DND-41 (cell line): ENCODE data around the gene SUSD4.

Experiments
- ATAC-seq: fragments of 200-7000 bp; cut with Tn5 transposase; 3 replicates; pipeline ENCODE4 v1.9.1; 2021; ENCODE audit warnings: low read depth; ENCODE audit not compliant: insufficient read depth
- DNase-seq: peaks from one replicate; pipeline ENCODE4 v3.0.0-alpha.2; 2020
- H2AFZ ChIP-seq: 2 replicates; pipeline ENCODE4 v1.6.0; 2012; ENCODE audit warnings: low read depth, low read length
- H3K27ac ChIP-seq: 2 replicates; pipeline ENCODE4 v1.5.1; 2012; ENCODE audit warnings: low read length, inconsistent platforms
- H3K27me3 ChIP-seq: fragments of 200-600 bp; sonication (generic); 2 replicates; pipeline ENCODE4 v1.6.0; 2012; ENCODE audit warnings: low read length, mild to moderate bottlenecking, inconsistent platforms; ENCODE audit not compliant: insufficient read depth, poor library complexity
- H3K36me3 ChIP-seq: 2 replicates; pipeline ENCODE4 v1.5.1; 2012; ENCODE audit warnings: low read length, inconsistent platforms; ENCODE audit not compliant: insufficient read depth
- H3K4me1 ChIP-seq: 2 replicates; pipeline ENCODE4 v1.5.1; 2012; ENCODE audit warnings: mild to moderate bottlenecking, low read length; ENCODE audit not compliant: insufficient read depth
- H3K4me2 ChIP-seq: 2 replicates; pipeline ENCODE4 v1.6.0; 2012; ENCODE audit warnings: mild to moderate bottlenecking, moderate library complexity, low read length, inconsistent platforms; ENCODE audit not compliant: insufficient read depth
- H3K4me3 ChIP-seq, 2 experiments: fragments of 200-600 bp in 1 of 2; shearing (Covaris generic) in 1 of 2; 2 replicates each; pipeline ENCODE4 v1.5.1; 2012 to 2016; ENCODE audit warnings: inconsistent platforms in 2 of 2, low read length in 2 of 2, mild to moderate bottlenecking in 2 of 2, low read depth in 1 of 2, moderate library complexity in 1 of 2
- H3K79me2 ChIP-seq: 2 replicates; pipeline ENCODE4 v1.6.0; 2012; ENCODE audit warnings: low read length, inconsistent platforms; ENCODE audit not compliant: insufficient read depth
- H3K9ac ChIP-seq: 2 replicates; pipeline ENCODE4 v1.6.0; 2012; ENCODE audit warnings: low read depth, mild to moderate bottlenecking, inconsistent platforms, low read length, moderate library complexity
- H3K9me3 ChIP-seq: 2 replicates; pipeline ENCODE4 v1.5.1; 2012; ENCODE audit warnings: low read length, moderate library complexity, mild to moderate bottlenecking, inconsistent platforms; ENCODE audit not compliant: insufficient read depth, severe bottlenecking
- H4K20me1 ChIP-seq: 2 replicates; pipeline ENCODE4 v1.6.0; 2012; ENCODE audit warnings: low read length; ENCODE audit not compliant: insufficient read depth
- CTCF ChIP-seq: IDR thresholded peaks from 2 replicates; pipeline ENCODE4 v1.5.1; 2012; ENCODE audit warnings: borderline replicate concordance, low read length, moderate library complexity, mild to moderate bottlenecking; ENCODE audit not compliant: poor library complexity, severe bottlenecking; ENCODE audit errors: extremely low read depth
- EZH2 ChIP-seq: IDR thresholded peaks from 3 replicates; pipeline ENCODE4 v1.6.1; 2012; ENCODE audit warnings: borderline replicate concordance, low read depth, mild to moderate bottlenecking, moderate library complexity, low read length, inconsistent platforms; ENCODE audit not compliant: severe bottlenecking

Gene SUSD4

DNA sequence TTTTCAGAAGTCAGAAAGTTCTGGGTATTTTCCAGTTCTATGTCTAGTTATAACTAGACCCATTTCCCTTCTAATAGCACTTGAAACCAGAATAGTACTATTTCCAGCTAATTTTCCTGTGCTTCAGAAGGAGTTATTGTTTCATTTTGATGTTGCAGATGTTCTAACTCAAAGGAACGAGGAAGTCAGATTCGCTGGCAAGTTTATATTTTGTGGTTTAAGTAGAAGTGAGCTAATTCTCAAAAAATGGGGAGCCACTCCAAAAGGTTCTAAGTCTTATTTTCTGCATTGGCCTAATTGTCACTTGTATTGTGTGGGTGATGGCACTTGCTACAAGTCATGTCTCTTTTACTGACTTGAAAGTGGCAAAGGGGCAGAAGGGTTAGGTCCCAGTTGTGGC is 47.3 kb upstream of the SUSD4 start:
- ATAC-seq: no peak
- TF ChIP-seq EZH2 (no peak), CTCF (no peak)
- Histone ChIP-seq H3K9me3 (no peaks in the 10 kb centered on the region), H3K4me2 (no peak overlapping the region), H3K27me3 (no peaks in the 10 kb centered on the region), H3K9ac (no peak overlapping the region), H3K4me3 (no peak overlapping the region), H2AFZ (no peak overlapping the region), H3K79me2 (no peaks in the 10 kb centered on the region), H3K36me3 (no peaks in the 10 kb centered on the region), H3K27ac (no peak overlapping the region), H3K4me1 (no peaks in the 10 kb centered on the region), H4K20me1 (no peaks in the 10 kb centered on the region)
- DNase-seq: no peak

GRCh38 chr1:223410036-223410435 is 46.1 kb upstream of the SUSD4 start:
- H3K4me3 ChIP-seq: no peak overlapping the region
- no peaks in the 10 kb centered on the region for H4K20me1 ChIP-seq
- H3K27ac ChIP-seq: no peak overlapping the region
- no peaks in the 10 kb centered on the region for H3K4me1 ChIP-seq
- H3K27me3 ChIP-seq: no peaks in the 10 kb centered on the region
- no peaks in the 10 kb centered on the region for H3K9me3 ChIP-seq
- ATAC-seq: no peak
- no peak for DNase-seq
- H3K4me2 ChIP-seq: no peak overlapping the region
- no peaks in the 10 kb centered on the region for H3K79me2 ChIP-seq
- TF ChIP-seq CTCF: no peak
- no peak for TF ChIP-seq EZH2
- no peaks in the 10 kb centered on the region for H3K36me3 ChIP-seq
- H3K9ac ChIP-seq: no peak overlapping the region
- H2AFZ ChIP-seq: no peak overlapping the region

DNA sequence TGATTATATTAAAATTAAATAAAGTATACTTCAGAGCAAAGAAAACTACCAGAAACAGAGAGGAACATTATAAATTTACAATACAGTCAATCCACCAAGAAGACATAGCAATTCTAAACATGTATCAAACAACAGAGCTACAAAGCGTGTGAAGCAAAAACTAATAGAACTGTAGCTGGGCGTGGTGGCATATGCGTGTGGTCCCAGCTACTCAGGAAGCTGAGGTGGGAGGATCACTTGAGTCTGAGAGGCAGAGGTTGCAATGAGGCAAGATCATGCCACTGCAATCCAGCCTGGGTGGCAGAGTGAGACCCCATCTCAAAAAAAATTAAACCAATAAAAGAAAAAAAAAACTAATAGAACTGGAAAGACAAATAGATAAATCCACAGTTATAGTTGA is 41.5 kb upstream of the SUSD4 start:
- DNase-seq: no peak
- no peak overlapping the region for H2AFZ ChIP-seq
- H3K9me3 ChIP-seq: no peaks in the 10 kb centered on the region
- no peaks in the 10 kb centered on the region for H3K27me3 ChIP-seq
- H3K9ac ChIP-seq: no peak overlapping the region
- no peaks in the 10 kb centered on the region for H3K79me2 ChIP-seq
- H4K20me1 ChIP-seq: no peaks in the 10 kb centered on the region
- no peak overlapping the region for H3K4me2 ChIP-seq
- no peaks in the 10 kb centered on the region for H3K4me1 ChIP-seq
- TF ChIP-seq CTCF (no peak), EZH2 (no peak)
- no peaks in the 10 kb centered on the region for H3K36me3 ChIP-seq
- H3K4me3 ChIP-seq: no peak overlapping the region
- H3K27ac ChIP-seq: no peak overlapping the region
- ATAC-seq: no peak

GRCh38 chr1:223403184-223403815 is 39.3 kb upstream of the SUSD4 start:
- no peak for TF ChIP-seq EZH2
- TF ChIP-seq CTCF: no peak
- H3K4me1 ChIP-seq: no peaks in the 10 kb centered on the region
- no peak overlapping the region for H3K9ac ChIP-seq
- DNase-seq (no peak), ATAC-seq (no peak)
- no peaks in the 10 kb centered on the region for H3K36me3 ChIP-seq
- no peaks in the 10 kb centered on the region for H3K27me3 ChIP-seq
- H4K20me1 ChIP-seq: no peaks in the 10 kb centered on the region
- no peak overlapping the region for H2AFZ ChIP-seq
- no peaks in the 10 kb centered on the region for H3K79me2 ChIP-seq
- no peak overlapping the region for H3K4me3 ChIP-seq
- no peak overlapping the region for H3K4me2 ChIP-seq
- H3K9me3 ChIP-seq: no peaks in the 10 kb centered on the region
- H3K27ac ChIP-seq: no peak overlapping the region
